ENCODE results near the gene MAPK1IP1L.
"Not testable (repeated sequence)": the region's sequence is repeated elsewhere in the genome, so short reads cannot be mapped to it uniquely, and the experiment has no call there.

Gene MAPK1IP1L

DNA sequence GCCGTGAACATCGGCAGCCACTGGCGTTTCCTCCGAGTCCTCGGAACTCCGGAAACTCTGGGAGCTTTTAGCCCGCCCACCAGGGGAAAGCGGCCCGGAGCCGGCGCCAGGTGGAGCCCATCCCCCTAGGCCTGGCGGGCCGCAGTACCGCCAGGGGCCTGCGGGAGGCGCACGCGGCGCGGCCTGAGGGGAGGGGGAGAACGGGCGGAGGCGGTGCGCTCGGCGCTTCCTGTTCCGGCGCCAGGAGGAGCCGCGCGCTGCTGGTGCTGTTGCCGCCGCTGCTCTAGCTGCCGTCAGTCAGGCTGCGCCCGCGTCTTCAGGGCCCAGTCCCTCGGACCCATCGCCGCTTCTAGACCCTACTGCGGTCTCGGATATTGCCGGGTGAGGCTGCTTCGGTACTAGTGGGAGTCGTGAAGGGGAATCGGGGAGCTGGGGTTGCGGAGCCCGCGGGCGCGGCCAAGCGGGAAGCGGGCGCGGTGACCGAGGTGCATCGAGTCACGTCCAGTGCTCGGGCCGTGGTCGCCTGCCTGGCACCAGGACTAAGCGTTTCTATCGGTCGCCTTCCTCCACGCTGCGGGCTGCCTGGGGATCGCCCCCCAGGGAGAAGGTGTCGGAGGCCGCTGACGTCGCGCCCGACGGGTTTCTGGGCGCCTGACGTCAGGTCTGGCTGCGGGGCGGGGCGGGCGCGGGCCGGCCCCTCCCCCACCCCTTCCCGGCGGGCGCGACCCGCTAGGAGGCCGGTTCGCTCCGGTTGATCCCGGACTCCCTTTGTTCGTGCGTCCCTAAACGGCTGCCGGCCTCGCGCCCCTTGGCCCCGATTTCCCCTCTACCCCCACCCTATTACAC, at the start of gene MAPK1IP1L:
Gene MAPK1IP1L (plus strand): TSS at position 225 of the 846 bp plus-strand sequence. CDS start 10,037 bp downstream, outside the sequence.
- peaks cover 41% of the 10 kb centered on the region for H3K4me1 Mint-ChIP-seq

DNA sequence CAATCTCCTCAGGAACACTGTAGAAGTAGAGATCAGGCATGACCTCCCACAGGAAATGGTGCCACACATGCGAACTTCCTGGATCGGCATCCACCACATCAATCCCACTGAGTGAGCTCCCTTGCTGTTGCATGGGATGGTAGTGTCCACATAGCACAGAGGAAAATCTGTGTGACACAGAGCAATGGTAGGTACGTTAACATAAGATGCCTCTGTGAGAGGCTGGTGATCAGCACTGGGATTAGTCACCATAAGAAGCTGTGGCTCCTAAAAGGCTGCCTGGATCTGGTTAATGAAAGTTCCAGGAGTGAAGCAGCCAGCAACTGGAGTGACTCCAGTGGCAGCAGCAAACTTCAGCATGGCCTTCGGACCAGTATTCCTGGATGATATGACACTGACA, 46.4 kb upstream of the MAPK1IP1L start:
- H3K4me1 Mint-ChIP-seq = no peaks in the 10 kb centered on the region
- no peaks in the 10 kb centered on the region for H3K9me3 Mint-ChIP-seq
- DNase-seq (no peak), ATAC-seq (no peak)
- H3K27ac Mint-ChIP-seq = no peak overlapping the region
- no peaks in the 10 kb centered on the region for H3K27me3 Mint-ChIP-seq
- no peak overlapping the region for H3K4me3 Mint-ChIP-seq
- H3K36me3 Mint-ChIP-seq (ENCODE audit: low read depth) = peaks cover 58% of the 10 kb centered on the region

More for the DNA sequence above, at the start of gene MAPK1IP1L:
- Mint-ChIP-seq H3K9me3 (no peaks in the 10 kb centered on the region), H3K4me3 (peak within 1 kb of the TSS; percentile 92), H3K27me3 (no peaks in the 10 kb centered on the region), H3K27ac (peak within 1 kb of the TSS; percentile 90), H3K36me3 (ENCODE audit: low read depth) (peaks cover 28% of the 10 kb centered on the region)
- DNase-seq (peak; percentile 94), ATAC-seq (peak; percentile 93)

DNA sequence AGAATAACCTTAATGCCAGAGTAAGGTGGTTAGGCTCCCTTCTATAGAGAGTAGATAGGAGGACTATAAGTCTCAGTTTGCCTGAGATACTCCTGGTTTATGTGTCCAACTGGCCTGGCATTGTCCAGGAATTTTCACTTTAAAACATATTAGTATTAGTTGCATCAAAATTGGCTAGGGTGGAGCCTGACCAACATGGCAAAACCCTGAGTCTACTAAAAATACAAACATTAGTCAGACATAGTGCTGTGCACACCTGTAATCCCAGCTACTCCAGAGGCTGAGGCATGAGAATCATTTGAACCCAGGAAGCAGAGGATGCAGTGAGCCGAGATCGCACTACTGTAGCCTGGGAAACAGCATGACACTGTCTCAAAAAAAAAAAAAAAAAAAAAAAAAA, 36.4 kb upstream of the MAPK1IP1L start:
- Mint-ChIP-seq H3K27me3 (no peaks in the 10 kb centered on the region), H3K27ac (no peak overlapping the region), H3K36me3 (ENCODE audit: low read depth) (peaks cover 49% of the 10 kb centered on the region), H3K4me1 (no peaks in the 10 kb centered on the region), H3K4me3 (no peak overlapping the region), H3K9me3 (no peaks in the 10 kb centered on the region)
- DNase-seq (no peak), ATAC-seq (no peak)

DNA sequence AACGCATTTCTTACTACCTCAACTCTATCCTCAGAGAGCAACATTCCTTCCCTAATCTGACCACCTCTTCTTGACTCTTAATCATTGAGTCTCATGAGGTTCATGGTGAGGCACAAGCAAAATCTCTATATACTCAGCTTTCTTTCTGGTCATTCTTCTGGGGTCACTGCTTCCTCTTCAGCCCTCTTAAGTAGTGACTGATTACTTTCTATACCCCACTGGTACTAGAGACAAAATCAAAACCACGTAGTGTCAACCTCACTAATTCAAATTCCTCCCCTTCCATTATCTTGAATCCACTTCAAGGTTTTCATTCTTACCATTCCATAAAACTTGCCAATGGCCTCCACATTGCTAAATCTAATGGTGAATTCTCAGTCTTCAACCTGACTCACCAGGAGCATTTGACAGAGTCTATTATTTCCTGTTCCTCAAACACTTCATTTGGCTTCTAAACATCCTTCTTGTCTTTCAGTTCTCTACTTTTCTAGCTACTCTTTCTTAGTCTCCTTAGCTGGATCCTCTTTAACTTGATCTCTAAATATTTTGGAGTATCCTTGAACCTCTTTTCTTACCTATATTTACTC, 31.4 kb upstream of the MAPK1IP1L start:
- H3K4me3 Mint-ChIP-seq = no peak overlapping the region
- peaks cover 19% of the 10 kb centered on the region for H3K4me1 Mint-ChIP-seq
- no peak overlapping the region for H3K27ac Mint-ChIP-seq
- ATAC-seq = no peak
- no peaks in the 10 kb centered on the region for H3K27me3 Mint-ChIP-seq
- no peaks in the 10 kb centered on the region for H3K9me3 Mint-ChIP-seq
- DNase-seq = no peak
- H3K36me3 Mint-ChIP-seq (ENCODE audit: low read depth) = peaks cover 47% of the 10 kb centered on the region

DNA sequence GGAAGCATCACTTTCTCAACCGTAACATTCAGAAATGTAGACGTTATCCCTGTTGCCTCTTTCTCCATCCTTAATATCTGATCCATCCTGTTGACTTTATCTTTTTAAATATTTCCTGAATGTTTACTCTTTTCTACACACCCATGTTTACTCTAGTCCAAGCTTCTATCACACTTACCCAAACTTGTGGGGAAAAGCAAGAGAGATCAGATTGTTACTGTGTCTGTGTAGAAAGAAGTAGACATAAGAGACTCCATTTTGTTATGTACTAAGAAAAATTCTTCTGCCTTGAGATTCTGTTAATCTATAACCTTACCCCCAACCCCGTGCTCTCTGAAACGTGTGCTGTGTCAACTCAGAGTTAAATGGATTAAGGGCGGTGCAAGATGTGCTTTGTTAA, 27.1 kb upstream of the MAPK1IP1L start:
- not testable (repeated sequence) for H3K9me3 Mint-ChIP-seq, ATAC-seq, H3K4me3 Mint-ChIP-seq, DNase-seq, H3K27me3 Mint-ChIP-seq, H3K27ac Mint-ChIP-seq
- Mint-ChIP-seq H3K36me3 (ENCODE audit: low read depth) (peaks cover 44% of the 10 kb centered on the region), H3K4me1 (peaks cover 51% of the 10 kb centered on the region)

DNA sequence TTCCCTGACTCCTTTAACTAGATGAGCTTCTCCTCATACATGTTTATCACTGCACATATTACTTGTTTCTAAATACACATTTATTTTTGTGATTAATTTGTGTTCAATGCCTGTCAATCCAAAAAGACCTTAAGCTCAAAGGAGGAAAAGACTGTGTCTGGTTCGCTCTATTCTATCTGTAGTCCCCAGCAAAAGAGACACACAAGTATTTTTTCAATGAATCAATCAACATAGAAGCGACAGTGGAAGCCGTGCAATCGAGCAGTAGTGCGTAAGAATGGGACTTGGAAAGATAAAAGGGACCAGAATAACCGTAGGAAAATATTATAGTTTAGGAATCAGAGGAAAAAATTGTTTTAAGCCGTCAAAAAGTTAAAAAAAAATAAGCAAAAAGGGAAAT, 25.5 kb upstream of the MAPK1IP1L start:
- Mint-ChIP-seq H3K27me3 (no peaks in the 10 kb centered on the region), H3K4me1 (peaks cover 57% of the 10 kb centered on the region), H3K4me3 (peak overlapping the region; percentile 97), H3K36me3 (ENCODE audit: low read depth) (peaks cover 34% of the 10 kb centered on the region), H3K27ac (peak overlapping the region; percentile 95), H3K9me3 (no peaks in the 10 kb centered on the region)
- DNase-seq (no peak), ATAC-seq (no peak)

DNA sequence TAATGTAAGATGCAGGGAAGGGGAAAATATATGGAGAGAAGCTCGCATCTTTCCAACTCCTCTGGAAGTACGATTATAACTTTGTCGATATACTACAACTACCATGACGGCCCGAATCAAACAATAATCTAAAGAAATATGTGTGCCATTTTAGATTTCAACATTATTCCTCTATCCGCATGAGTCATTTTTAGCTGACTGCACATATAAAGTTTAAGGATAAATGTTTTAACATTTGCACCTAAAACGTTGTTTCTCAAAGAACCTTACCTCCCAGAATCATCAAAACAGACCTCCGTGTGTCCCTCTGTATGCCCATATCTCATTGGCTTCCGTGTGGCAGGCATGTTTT, 25.0 kb upstream of the MAPK1IP1L start:
- Mint-ChIP-seq H3K27me3 (no peaks in the 10 kb centered on the region), H3K4me3 (peak overlapping the region; percentile 97), H3K27ac (peak overlapping the region; percentile 95), H3K36me3 (ENCODE audit: low read depth) (peaks cover 33% of the 10 kb centered on the region), H3K4me1 (peaks cover 58% of the 10 kb centered on the region), H3K9me3 (no peaks in the 10 kb centered on the region)
- DNase-seq (no peak), ATAC-seq (no peak)

DNA sequence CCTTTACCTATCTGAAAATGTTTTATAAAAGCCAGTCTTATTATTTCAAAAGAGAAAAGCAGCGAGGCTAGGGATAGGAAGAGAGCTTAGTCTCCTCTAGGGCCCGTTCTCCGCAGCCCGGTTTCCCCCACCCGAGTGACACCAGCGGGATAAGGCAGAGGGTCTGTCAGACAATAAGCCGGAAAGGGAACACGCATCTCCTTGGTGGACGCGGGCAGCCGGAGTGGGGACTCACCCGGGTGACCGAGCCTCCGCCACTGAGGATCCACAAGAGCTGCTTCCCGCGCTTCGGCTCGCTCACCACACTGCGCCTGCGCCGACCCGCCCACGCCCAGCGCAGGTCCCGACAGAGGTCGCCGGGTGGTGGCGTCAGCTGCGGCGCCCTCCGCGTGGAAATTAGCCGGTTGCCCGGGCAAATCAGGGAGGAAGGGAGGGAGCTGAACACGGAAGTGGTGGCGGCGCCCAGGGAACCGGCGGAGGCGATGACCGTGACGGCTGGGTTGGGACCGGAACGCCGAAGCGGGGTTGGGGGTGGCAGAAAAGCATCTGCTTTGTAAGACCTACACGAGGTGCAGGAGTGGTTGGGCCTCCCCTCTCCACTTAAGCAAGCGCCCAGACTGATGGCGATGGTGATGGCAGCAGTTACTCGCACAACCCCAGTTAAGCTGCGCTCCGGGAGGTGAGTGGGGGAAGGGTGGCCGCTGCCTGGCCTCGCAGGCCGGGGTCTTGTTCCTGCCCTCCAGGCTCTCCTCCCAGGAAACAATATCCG, 24.5 kb upstream of the MAPK1IP1L start, which contains the start of the genes SOCS4 and WDHD1:
Gene SOCS4 (plus strand): TSS at position 444 of the 769 bp plus-strand sequence. CDS start 15,806 bp downstream, outside the sequence.
Gene WDHD1 (minus strand): TSS at position 307 of the 769 bp plus-strand sequence. CDS start 312 bp downstream, outside the sequence.
- ATAC-seq (peak; percentile 98), DNase-seq (peak; percentile 99)
- Mint-ChIP-seq H3K9me3 (no peaks in the 10 kb centered on the region), H3K4me1 (peaks cover 55% of the 10 kb centered on the region), H3K27ac (peak within 1 kb of the TSS; percentile 95), H3K27me3 (no peaks in the 10 kb centered on the region), H3K36me3 (ENCODE audit: low read depth) (peaks cover 32% of the 10 kb centered on the region), H3K4me3 (peak within 1 kb of the TSS; percentile 97)

DNA sequence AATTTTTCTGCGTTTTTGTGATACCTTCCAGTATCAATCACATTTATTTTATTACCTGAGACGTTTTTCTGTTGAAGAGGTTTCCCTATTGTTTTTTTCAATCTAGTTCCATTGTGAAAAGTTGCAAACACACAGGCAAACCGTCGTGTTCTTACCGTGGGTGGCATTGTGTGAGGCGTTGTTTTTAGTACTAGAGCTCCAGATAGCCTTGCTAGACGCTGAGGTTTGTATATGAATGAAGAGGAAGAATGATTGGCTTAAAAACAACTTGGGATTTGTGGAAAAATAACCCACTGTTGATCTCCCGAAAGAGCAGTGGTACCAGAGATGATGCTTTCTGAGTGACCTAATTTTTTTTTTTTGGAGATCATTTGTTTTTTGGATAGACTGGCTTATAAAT, 23.4 kb upstream of the MAPK1IP1L start:
- ATAC-seq = no peak
- H3K4me3 Mint-ChIP-seq = peak overlapping the region; percentile 97
- no peak for DNase-seq
- peaks cover 54% of the 10 kb centered on the region for H3K4me1 Mint-ChIP-seq
- no peaks in the 10 kb centered on the region for H3K27me3 Mint-ChIP-seq
- H3K27ac Mint-ChIP-seq = peak overlapping the region; percentile 95
- no peaks in the 10 kb centered on the region for H3K9me3 Mint-ChIP-seq
- peaks cover 32% of the 10 kb centered on the region for H3K36me3 Mint-ChIP-seq (ENCODE audit: low read depth)

DNA sequence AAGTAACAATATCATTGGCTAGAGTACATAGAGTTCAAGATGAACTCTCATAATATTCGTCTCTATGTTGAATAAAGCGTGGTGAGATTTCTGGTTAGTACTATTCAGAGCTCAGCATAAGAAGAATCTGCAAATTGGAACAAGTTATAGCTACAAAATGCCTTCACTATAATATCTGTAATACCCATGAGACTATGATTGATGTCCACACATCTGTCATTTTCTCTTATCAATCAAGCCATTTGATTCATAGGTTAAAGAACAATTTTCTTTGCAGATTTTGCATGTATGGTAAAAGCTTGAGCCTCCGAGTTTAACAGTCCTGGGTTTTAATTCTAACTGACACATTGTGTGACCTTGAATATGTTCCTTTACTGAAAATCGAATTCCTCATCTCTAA, 23.0 kb upstream of the MAPK1IP1L start:
- DNase-seq (no peak), ATAC-seq (no peak)
- H3K4me1 Mint-ChIP-seq = peaks cover 54% of the 10 kb centered on the region
- peak overlapping the region; percentile 95 for H3K27ac Mint-ChIP-seq
- H3K9me3 Mint-ChIP-seq = no peaks in the 10 kb centered on the region
- H3K4me3 Mint-ChIP-seq = peak overlapping the region; percentile 97
- peaks cover 30% of the 10 kb centered on the region for H3K36me3 Mint-ChIP-seq (ENCODE audit: low read depth)
- H3K27me3 Mint-ChIP-seq = no peaks in the 10 kb centered on the region

DNA sequence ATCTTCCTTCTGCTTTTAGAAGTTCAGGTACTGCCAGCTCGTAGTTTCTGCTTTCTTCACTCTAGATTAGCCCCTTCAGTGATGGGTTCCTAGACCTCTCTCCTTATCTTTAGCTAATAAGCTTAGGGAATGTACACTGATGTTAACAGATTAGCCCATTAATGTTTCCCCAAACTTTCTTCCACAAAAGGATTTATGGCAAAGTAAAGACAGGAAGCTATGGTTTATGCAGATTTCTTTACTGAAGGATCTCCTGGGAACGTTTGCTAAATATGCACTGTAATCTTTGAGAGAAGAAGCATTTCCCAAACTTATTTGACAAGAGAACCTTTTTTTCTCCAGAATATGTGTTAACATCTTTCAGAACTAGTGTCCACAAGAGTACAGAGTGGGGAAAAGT, 20.3 kb upstream of the MAPK1IP1L start:
- Mint-ChIP-seq H3K9me3 (no peaks in the 10 kb centered on the region), H3K27me3 (no peaks in the 10 kb centered on the region), H3K36me3 (ENCODE audit: low read depth) (peaks cover 35% of the 10 kb centered on the region), H3K4me1 (peaks cover 42% of the 10 kb centered on the region), H3K27ac (no peak overlapping the region), H3K4me3 (no peak overlapping the region)
- DNase-seq (no peak), ATAC-seq (no peak)

DNA sequence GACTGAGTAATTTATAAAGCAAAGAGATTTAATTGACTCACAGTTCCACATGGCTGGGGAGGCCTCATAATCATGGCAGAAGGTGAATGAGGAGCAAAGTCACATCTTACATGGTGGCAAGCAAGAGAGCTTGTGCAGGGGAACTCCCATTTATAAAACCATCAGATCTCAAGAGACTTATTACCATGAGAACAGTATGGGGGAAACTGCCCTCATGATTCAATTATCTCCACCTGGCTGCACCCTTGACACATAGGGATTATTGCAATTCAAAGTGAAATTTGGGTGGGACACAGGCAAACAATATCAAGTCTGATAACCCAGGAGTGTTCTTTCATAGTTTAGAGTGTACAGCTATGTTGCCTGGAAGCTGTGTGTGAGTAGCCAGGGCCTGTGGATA, 13.5 kb upstream of the MAPK1IP1L start:
- Mint-ChIP-seq H3K36me3 (ENCODE audit: low read depth) (peaks cover 47% of the 10 kb centered on the region), H3K27ac (peak overlapping the region; percentile 37)
- not testable (repeated sequence) for H3K4me1 Mint-ChIP-seq, H3K27me3 Mint-ChIP-seq, H3K4me3 Mint-ChIP-seq, DNase-seq, ATAC-seq, H3K9me3 Mint-ChIP-seq

DNA sequence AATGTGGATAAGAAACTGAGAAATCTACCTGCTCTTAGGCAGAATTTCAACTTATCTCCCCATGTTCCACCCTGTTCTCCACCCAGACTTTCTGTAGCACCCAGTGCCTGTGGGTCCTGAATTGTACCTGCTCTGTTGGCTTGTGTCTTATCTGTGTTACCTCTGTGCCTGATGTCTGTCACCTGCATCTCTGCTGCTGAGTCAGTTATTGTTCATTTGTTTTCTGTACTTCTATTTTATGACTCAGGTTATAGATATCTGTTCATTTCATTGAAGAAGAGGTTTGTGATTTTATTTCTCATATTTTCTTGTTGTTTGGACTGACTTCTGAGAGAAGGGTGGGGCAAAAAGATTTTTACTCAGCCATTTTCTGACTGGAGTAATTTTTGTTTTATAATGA, 12.7 kb upstream of the MAPK1IP1L start:
- Mint-ChIP-seq H3K9me3 (peaks cover 4% of the 10 kb centered on the region), H3K27me3 (no peaks in the 10 kb centered on the region), H3K4me1 (peaks cover 2% of the 10 kb centered on the region), H3K36me3 (ENCODE audit: low read depth) (peaks cover 51% of the 10 kb centered on the region), H3K27ac (no peak overlapping the region), H3K4me3 (no peak overlapping the region)
- no peak for ATAC-seq
- no peak for DNase-seq

DNA sequence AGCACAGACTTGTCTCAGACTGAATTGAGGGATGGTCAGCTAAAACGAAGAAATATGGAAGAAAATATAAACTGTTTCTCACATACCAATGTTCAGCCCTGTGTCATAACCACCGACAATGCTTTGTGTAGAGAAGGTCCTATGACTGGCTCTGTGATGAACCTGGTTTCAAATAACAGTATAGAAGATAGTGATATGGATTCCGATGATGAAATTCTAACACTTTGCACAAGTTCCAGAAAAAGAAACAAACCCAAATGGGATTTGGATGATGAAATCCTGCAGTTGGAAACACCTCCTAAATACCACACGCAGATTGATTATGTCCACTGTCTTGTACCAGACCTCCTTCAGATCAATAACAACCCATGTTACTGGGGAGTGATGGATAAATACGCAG, 7.9 kb upstream of the MAPK1IP1L start:
- ATAC-seq (no peak), DNase-seq (no peak)
- Mint-ChIP-seq H3K27ac (no peak overlapping the region), H3K27me3 (no peaks in the 10 kb centered on the region), H3K4me1 (peaks cover 17% of the 10 kb centered on the region), H3K36me3 (ENCODE audit: low read depth) (peaks cover 26% of the 10 kb centered on the region), H3K4me3 (no peak overlapping the region), H3K9me3 (no peaks in the 10 kb centered on the region)
